Activated naive CD8-positive, alpha-beta T cell treated with anti-CD3 and anti-CD28 coated beads, Interleukin-2, amount 10 ng/mL, durations not matched to agents 7 days and 5 days (primary cell): Measurements from ENCODE around the gene PNPLA6. TPM values are rescaled to one million over a fixed set of nuclear protein-coding genes. Genes with fewer than 3 reads are reported as not detected.

Experiments
- ATAC-seq: fragments of 150-1000 bp; cut with Tn5 transposase; one replicate; pipeline ENCODE4 v1.10.0; 2021; ENCODE audit warnings: low read depth, moderate library complexity
- POLR2A ChIA-PET: fragments of 350-600 bp; sonication (Branson Sonifier 250); formaldehyde crosslinking; loops from one replicate; lab custom pipeline; 2021; ENCODE audit warnings: antibody characterized with exemption; lab: Charles Lee
- DNase-seq: peaks from one replicate; pipeline ENCODE4 v3.0.0; 2021
- H3K27ac Mint-ChIP-seq: one replicate; pipeline ENCODE4 v1.8.0; 2022; ENCODE audit warnings: mild to moderate bottlenecking, mixed read lengths
- H3K27me3 Mint-ChIP-seq: one replicate; pipeline ENCODE4 v1.8.0; 2022; ENCODE audit warnings: mild to moderate bottlenecking, moderate library complexity, mixed read lengths
- H3K36me3 Mint-ChIP-seq: one replicate; pipeline ENCODE4 v1.8.0; 2021; ENCODE audit warnings: mild to moderate bottlenecking, mixed read lengths
- H3K4me1 Mint-ChIP-seq: one replicate; pipeline ENCODE4 v1.8.0; 2021; ENCODE audit warnings: mixed read lengths
- H3K4me3 Mint-ChIP-seq: one replicate; pipeline ENCODE4 v1.8.0; 2022; ENCODE audit warnings: mild to moderate bottlenecking, moderate library complexity, mixed read lengths
- H3K9me3 Mint-ChIP-seq: one replicate; pipeline ENCODE4 v1.8.0; 2021; ENCODE audit warnings: mixed read lengths
- total RNA-seq, 2 experiments: library from RNA; stranded (reverse); gene quantifications; one replicate each; pipeline ENCODE4 v1.2.3, GENCODE V29; 2021

PNPLA6 gene
- total RNA-seq, 2 experiments from 2014 or later: 152 to 155 TPM

GRCh38 chr19:7505682-7506384, 29.7 kb upstream of the PNPLA6 start:
- Mint-ChIP-seq H3K27me3 (peaks cover 42% of the 10 kb centered on the region), H3K9me3 (no peaks in the 10 kb centered on the region), H3K36me3 (no peaks in the 10 kb centered on the region), H3K4me3 (no peak overlapping the region), H3K4me1 (peaks cover 12% of the 10 kb centered on the region), H3K27ac (no peak overlapping the region)
- DNase-seq: no peak
- POLR2A ChIA-PET: no interaction called here
- ATAC-seq: peak; percentile 29

DNA sequence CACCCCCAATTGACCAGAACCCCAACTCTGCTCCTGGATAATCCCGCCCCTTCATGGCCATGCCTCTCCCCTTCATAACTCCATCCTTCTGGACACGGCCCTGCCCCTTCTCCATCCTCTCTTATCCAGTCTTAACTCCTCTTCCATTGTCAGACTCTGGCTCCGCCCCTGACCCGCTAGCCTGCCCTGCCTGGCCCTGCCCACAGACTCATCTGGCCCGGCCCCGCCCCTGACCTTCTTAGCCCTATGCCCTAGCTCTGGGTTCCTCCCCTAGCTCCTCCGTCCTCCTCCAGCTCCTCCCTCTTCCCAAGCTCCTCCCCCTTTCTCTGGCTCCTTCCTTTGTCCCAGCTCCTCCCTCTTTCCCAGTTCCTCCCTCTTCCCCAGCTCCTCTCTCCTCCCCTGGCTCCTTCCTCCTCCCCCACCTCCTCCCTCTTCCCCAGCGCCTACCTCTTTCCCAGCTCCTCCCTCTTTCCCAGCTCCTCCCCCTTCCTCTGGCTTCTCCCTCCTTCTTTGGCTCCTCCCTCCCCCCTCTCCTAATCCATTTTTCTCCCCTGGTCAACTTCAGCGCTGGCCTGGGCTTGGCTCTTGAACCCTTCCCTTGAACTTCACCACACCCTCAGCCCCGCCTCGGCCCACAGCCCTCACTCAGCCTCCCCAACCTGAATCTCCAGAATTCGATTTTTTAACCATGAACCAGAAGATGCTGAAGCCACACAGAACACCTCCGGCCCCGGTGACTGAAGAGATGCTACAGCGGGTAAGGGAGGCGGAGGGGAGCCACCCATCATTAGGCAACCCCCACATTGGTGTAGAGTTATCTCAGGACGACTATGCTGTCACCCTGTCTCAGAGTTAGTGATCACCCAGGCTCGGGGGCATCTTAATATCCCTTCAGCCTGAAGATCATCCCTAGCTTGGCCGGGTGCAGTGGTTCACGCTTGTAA, 28.9 kb upstream of the PNPLA6 start:
- H3K4me1 Mint-ChIP-seq: peaks cover 11% of the 10 kb centered on the region

DNA sequence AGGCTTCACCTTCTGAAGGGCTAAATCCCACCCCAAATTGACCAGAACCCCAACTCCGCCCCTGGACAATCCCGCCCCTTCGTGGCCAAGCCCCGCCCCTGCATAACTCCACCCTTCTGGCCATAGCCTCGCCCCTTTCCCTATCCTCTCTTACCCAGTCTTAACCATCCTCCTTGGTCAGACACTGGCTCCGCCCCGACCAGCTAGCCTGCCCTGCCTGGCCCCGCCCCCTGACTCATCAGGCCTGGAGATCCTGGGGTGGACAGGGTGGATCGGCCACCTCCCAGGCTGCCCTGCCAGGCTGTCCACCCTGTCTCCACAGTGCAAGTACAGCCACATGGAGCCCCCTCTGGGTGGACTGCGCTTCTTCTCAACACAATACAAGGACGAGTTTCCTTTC, 27.6 kb upstream of the PNPLA6 start:
- no peak overlapping the region for H3K4me3 Mint-ChIP-seq
- peaks cover 31% of the 10 kb centered on the region for H3K27me3 Mint-ChIP-seq
- H3K4me1 Mint-ChIP-seq: peaks cover 11% of the 10 kb centered on the region
- no peak overlapping the region for H3K27ac Mint-ChIP-seq
- DNase-seq (no peak), ATAC-seq (peak; percentile 24)
- no peaks in the 10 kb centered on the region for H3K36me3 Mint-ChIP-seq
- no peaks in the 10 kb centered on the region for H3K9me3 Mint-ChIP-seq
- POLR2A ChIA-PET: no interaction called here

More for the DNA sequence above, 28.9 kb upstream of the PNPLA6 start:
- no peak overlapping the region for H3K27ac Mint-ChIP-seq
- H3K36me3 Mint-ChIP-seq: no peaks in the 10 kb centered on the region
- H3K4me3 Mint-ChIP-seq: peak overlapping the region; percentile 28
- POLR2A ChIA-PET: no interaction called here
- DNase-seq: peak; percentile 54
- H3K9me3 Mint-ChIP-seq: no peaks in the 10 kb centered on the region
- peak; percentile 50 for ATAC-seq
- H3K27me3 Mint-ChIP-seq: peaks cover 37% of the 10 kb centered on the region

DNA sequence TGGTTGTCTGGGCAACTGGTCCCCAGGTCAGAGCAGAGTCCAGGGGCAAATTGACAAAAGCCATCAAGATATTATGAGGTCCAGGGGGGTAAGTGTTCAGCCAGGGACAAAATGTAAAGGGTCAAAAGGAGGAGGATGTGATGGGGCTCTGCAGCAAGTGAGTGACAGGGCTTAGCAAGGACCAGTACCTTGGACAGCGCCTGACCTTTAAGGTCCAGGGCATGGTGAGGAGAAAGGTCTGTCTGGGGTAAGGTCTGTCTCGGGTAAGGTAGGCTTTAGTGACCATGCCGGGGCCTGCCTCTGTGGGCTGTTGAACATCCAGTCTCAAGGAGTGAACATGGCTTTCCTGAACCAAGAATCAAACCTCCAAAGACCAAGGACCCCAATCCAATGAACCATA, 25.9 kb upstream of the PNPLA6 start:
- H3K9me3 Mint-ChIP-seq: no peaks in the 10 kb centered on the region
- POLR2A ChIA-PET: interaction anchor here (0.5 kb wide), 1 partner anchor 38 kb away, joined by 3 read pairs; no protein-coding TSS in a partner anchor
- no peak overlapping the region for H3K4me3 Mint-ChIP-seq
- peaks cover 24% of the 10 kb centered on the region for H3K27me3 Mint-ChIP-seq
- no peak for ATAC-seq
- H3K4me1 Mint-ChIP-seq: peaks cover 11% of the 10 kb centered on the region
- DNase-seq: no peak
- no peak overlapping the region for H3K27ac Mint-ChIP-seq
- H3K36me3 Mint-ChIP-seq: no peaks in the 10 kb centered on the region

DNA sequence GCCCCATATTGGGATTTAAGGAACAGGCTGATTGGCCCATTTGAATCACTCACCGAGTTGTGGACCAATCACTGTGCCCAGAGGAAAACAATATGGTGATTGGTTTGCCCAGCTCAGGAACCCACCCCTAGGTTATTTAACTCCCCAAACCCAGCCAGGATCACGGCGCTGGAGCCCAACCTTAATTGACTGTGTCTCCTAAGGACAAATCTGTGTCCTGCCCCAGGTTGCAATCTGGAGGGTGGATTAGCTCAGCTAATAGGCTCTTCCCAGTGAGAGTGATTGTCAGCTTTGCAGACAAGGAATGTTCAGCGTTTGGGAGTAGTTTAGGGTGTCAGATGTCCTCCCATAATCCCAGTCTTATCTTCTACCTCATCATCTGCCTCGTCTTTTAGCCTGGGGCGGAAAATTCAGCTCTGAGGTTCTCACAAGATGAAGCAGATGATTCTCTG, 23.1 kb upstream of the PNPLA6 start:
- DNase-seq (no peak), ATAC-seq (no peak)
- Mint-ChIP-seq H3K27ac (no peak overlapping the region), H3K27me3 (peaks cover 16% of the 10 kb centered on the region), H3K9me3 (no peaks in the 10 kb centered on the region), H3K36me3 (no peaks in the 10 kb centered on the region), H3K4me3 (no peak overlapping the region), H3K4me1 (peaks cover 4% of the 10 kb centered on the region)
- POLR2A ChIA-PET: no interaction called here

- POLR2A ChIA-PET: interaction anchor here (1.2 kb wide), 1 partner anchor 9 kb away, joined by 3 read pairs; no protein-coding TSS in a partner anchor
- DNase-seq (no peak), ATAC-seq (no peak)
- Mint-ChIP-seq H3K4me1 (peaks cover 6% of the 10 kb centered on the region), H3K9me3 (no peaks in the 10 kb centered on the region), H3K4me3 (no peak overlapping the region), H3K27me3 (peaks cover 18% of the 10 kb centered on the region), H3K27ac (no peak overlapping the region), H3K36me3 (no peaks in the 10 kb centered on the region)
These were observed 21.5 kb upstream of the PNPLA6 start for GRCh38 chr19:7513809-7514642.

- DNase-seq (no peak), ATAC-seq (no peak)
- POLR2A ChIA-PET: interaction anchor here (0.7 to 1.2 kb wide), 2 partner anchors 8 to 33 kb away, joined by 3 read pairs; no protein-coding TSS in a partner anchor
- H3K36me3 Mint-ChIP-seq: no peaks in the 10 kb centered on the region
- peak overlapping the region; percentile 86 for H3K27ac Mint-ChIP-seq
- peak overlapping the region; percentile 88 for H3K4me3 Mint-ChIP-seq
- H3K27me3 Mint-ChIP-seq: peaks cover 15% of the 10 kb centered on the region
- no peaks in the 10 kb centered on the region for H3K9me3 Mint-ChIP-seq
- H3K4me1 Mint-ChIP-seq: peaks cover 6% of the 10 kb centered on the region
These were observed 20.3 kb upstream of the PNPLA6 start for GRCh38 chr19:7515110-7515644.

- ATAC-seq: peak; percentile 89
- H3K27me3 Mint-ChIP-seq: peaks cover 15% of the 10 kb centered on the region
- H3K4me1 Mint-ChIP-seq: peaks cover 6% of the 10 kb centered on the region
- H3K9me3 Mint-ChIP-seq: no peaks in the 10 kb centered on the region
- POLR2A ChIA-PET: interaction anchor here (0.7 to 1.2 kb wide), 3 partner anchors 7 to 32 kb away, joined by 3 to 4 read pairs (median 3); partner anchors contain the start of gene PNPLA6
- peak within 1 kb of the TSS; percentile 86 for H3K27ac Mint-ChIP-seq
- DNase-seq: peak; percentile 71
- H3K36me3 Mint-ChIP-seq: no peaks in the 10 kb centered on the region
- H3K4me3 Mint-ChIP-seq: peak within 1 kb of the TSS; percentile 88
These were observed 19.8 kb upstream of the PNPLA6 start, which contains the start of gene ZNF358 for GRCh38 chr19:7515645-7516151. Gene ZNF358, plus strand, starts transcription at chr19:7516103. Its CDS starts 3,140 bp downstream, at chr19:7519243.

GRCh38 chr19:7516333-7516732, 19.2 kb upstream of the PNPLA6 start:
- DNase-seq (no peak), ATAC-seq (no peak)
- no peak overlapping the region for H3K27ac Mint-ChIP-seq
- peak overlapping the region; percentile 70 for H3K4me3 Mint-ChIP-seq
- POLR2A ChIA-PET: interaction anchor here (1.0 kb wide), 1 partner anchor 19 kb away, joined by 4 read pairs; the partner anchor contains the start of gene PNPLA6
- no peaks in the 10 kb centered on the region for H3K36me3 Mint-ChIP-seq
- no peaks in the 10 kb centered on the region for H3K9me3 Mint-ChIP-seq
- H3K27me3 Mint-ChIP-seq: peaks cover 15% of the 10 kb centered on the region
- H3K4me1 Mint-ChIP-seq: peaks cover 6% of the 10 kb centered on the region

GRCh38 chr19:7516878-7517277, 18.6 kb upstream of the PNPLA6 start:
- Mint-ChIP-seq H3K27ac (no peak overlapping the region), H3K27me3 (peaks cover 15% of the 10 kb centered on the region), H3K4me3 (peak overlapping the region; percentile 70), H3K9me3 (no peaks in the 10 kb centered on the region), H3K4me1 (peaks cover 7% of the 10 kb centered on the region), H3K36me3 (no peaks in the 10 kb centered on the region)
- DNase-seq (no peak), ATAC-seq (no peak)
- POLR2A ChIA-PET: interaction anchor here (1.0 kb wide), 1 partner anchor 18 kb away, joined by 4 read pairs; the partner anchor contains the start of gene PNPLA6

DNA sequence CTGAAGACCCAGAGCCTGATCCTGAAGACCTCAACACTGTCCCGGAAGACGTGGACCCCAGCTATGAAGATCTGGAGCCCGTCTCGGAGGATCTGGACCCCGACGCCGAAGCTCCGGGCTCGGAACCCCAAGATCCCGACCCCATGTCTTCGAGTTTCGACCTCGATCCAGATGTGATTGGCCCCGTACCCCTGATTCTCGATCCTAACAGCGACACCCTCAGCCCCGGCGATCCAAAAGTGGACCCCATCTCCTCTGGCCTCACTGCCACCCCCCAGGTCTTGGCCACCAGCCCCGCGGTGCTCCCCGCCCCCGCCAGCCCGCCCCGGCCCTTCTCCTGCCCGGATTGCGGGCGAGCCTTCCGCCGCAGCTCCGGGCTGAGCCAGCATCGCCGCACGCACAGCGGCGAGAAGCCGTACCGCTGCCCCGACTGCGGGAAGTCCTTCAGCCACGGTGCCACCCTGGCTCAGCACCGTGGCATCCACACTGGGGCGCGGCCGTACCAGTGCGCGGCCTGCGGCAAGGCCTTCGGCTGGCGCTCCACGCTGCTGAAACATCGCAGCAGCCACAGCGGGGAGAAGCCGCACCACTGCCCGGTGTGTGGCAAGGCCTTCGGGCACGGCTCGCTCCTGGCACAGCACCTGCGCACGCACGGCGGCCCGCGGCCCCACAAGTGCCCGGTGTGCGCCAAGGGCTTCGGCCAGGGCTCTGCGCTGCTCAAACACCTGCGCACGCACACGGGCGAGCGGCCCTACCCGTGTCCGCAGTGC, 16.0 kb upstream of the PNPLA6 start:
- no peak for DNase-seq
- peaks cover 10% of the 10 kb centered on the region for H3K4me1 Mint-ChIP-seq
- H3K36me3 Mint-ChIP-seq: no peaks in the 10 kb centered on the region
- H3K9me3 Mint-ChIP-seq: no peaks in the 10 kb centered on the region
- H3K27ac Mint-ChIP-seq: no peak overlapping the region
- H3K4me3 Mint-ChIP-seq: no peak overlapping the region
- POLR2A ChIA-PET: no interaction called here
- ATAC-seq: no peak
- peaks cover 12% of the 10 kb centered on the region for H3K27me3 Mint-ChIP-seq
